NCI-H146 treated with DMSO at 0.1 percent for 48 hours (cell line): ENCODE results near the gene SPACA4.

ENCODE experiments used
- DNase-seq: peaks from one replicate; lab custom pipeline; 2025; ENCODE audit not compliant: unreplicated experiment; lab: John Stamatoyannopoulos, UW

Gene SPACA4

GRCh38 chr19:48596679-48597465, 9.7 kb upstream of the SPACA4 start:
- DNase-seq = no peak

- DNase-seq = no peak
These were observed 7.4 kb upstream of the SPACA4 start for GRCh38 chr19:48598996-48599700.

GRCh38 chr19:48600679-48601417, 5.7 kb upstream of the SPACA4 start:
- no peak for DNase-seq

- no peak for DNase-seq
These were observed 3.5 kb upstream of the SPACA4 start for GRCh38 chr19:48603001-48603400.

GRCh38 chr19:48603449-48603848, 3.1 kb upstream of the SPACA4 start:
- DNase-seq = no peak

- no peak for DNase-seq
These were observed 2.7 kb upstream of the SPACA4 start for GRCh38 chr19:48603850-48604249.

GRCh38 chr19:48607359-48607755, 815 bp downstream of the SPACA4 start:
- DNase-seq = no peak

GRCh38 chr19:48608798-48609263, 2.3 kb downstream of the SPACA4 start:
- peak; percentile 77 for DNase-seq

- no peak for DNase-seq
These were observed 3.1 kb downstream of the SPACA4 start for GRCh38 chr19:48609571-48610108.

- no peak for DNase-seq
These were observed 5.3 kb downstream of the SPACA4 start for GRCh38 chr19:48611872-48612271.

- no peak for DNase-seq
These were observed 6.7 kb downstream of the SPACA4 start for GRCh38 chr19:48613024-48613851.

- DNase-seq = no peak
These were observed 7.4 kb downstream of the SPACA4 start for GRCh38 chr19:48613852-48614435.

- DNase-seq = no peak
These were observed 8.1 kb downstream of the SPACA4 start, which contains the start of gene FAM83E for GRCh38 chr19:48614436-48615230. Gene FAM83E (minus strand): TSS chr19:48615076. CDS start chr19:48613372, 1,704 bp downstream.

GRCh38 chr19:48615231-48616040, 8.9 kb downstream of the SPACA4 start:
- no peak for DNase-seq

GRCh38 chr19:48616041-48616436, 9.5 kb downstream of the SPACA4 start:
- DNase-seq = no peak

- no peak for DNase-seq
These were observed 10.0 kb downstream of the SPACA4 start for GRCh38 chr19:48616491-48617056.

- DNase-seq = no peak
These were observed 10.8 kb downstream of the SPACA4 start for GRCh38 chr19:48617146-48617937.
